BLaER1 (cell line): ENCODE measurements around the gene NR1H3.

Experiments
- H3K27ac ChIP-seq: shearing (Covaris generic); formaldehyde crosslinking; 2 replicates; pipeline ENCODE4 v1.8.1; 2022
- H3K27me3 ChIP-seq: shearing (Covaris generic); formaldehyde crosslinking; 2 replicates; pipeline ENCODE4 v1.8.1; 2022
- H3K36me3 ChIP-seq: shearing (Covaris generic); formaldehyde crosslinking; 2 replicates; pipeline ENCODE4 v1.8.1; 2022
- H3K4me1 ChIP-seq: shearing (Covaris generic); formaldehyde crosslinking; 2 replicates; pipeline ENCODE4 v1.8.1; 2022
- H3K4me2 ChIP-seq: shearing (Covaris generic); formaldehyde crosslinking; 2 replicates; pipeline ENCODE4 v1.8.1; 2022
- H3K4me3 ChIP-seq: shearing (Covaris generic); formaldehyde crosslinking; 2 replicates; pipeline ENCODE4 v1.8.1; 2022
- H3K9ac ChIP-seq: shearing (Covaris generic); formaldehyde crosslinking; 2 replicates; pipeline ENCODE4 v1.8.1; 2022
- H3K9me3 ChIP-seq: shearing (Covaris generic); formaldehyde crosslinking; 2 replicates; pipeline ENCODE4 v1.8.1; 2022
- H4K20me1 ChIP-seq: shearing (Covaris generic); formaldehyde crosslinking; 2 replicates; pipeline ENCODE4 v1.8.1; 2022
- Cebpa-rat ChIP-seq: shearing (Covaris generic); IDR thresholded peaks from 2 replicates; pipeline ENCODE4 v1.8.1; 2022

Gene NR1H3

DNA sequence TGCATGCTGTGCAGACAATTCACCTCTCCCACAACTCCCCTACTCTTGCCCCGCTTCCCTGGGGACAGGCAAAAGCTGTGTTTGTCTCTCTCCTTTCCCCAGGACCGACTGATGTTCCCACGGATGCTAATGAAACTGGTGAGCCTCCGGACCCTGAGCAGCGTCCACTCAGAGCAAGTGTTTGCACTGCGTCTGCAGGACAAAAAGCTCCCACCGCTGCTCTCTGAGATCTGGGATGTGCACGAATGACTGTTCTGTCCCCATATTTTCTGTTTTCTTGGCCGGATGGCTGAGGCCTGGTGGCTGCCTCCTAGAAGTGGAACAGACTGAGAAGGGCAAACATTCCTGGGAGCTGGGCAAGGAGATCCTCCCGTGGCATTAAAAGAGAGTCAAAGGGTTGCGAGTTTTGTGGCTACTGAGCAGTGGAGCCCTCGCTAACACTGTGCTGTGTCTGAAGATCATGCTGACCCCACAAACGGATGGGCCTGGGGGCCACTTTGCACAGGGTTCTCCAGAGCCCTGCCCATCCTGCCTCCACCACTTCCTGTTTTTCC lies 10.7 kb downstream of the NR1H3 start:
- Histone ChIP-seq H3K36me3 (peaks cover 3% of the 10 kb centered on the region), H4K20me1 (peaks cover 32% of the 10 kb centered on the region), H3K4me1 (peaks cover 76% of the 10 kb centered on the region), H3K4me2 (peak overlapping the region; percentile 93), H3K9me3 (no peaks in the 10 kb centered on the region), H3K27me3 (no peaks in the 10 kb centered on the region), H3K9ac (peak overlapping the region; percentile 90), H3K4me3 (peak overlapping the region; percentile 76), H3K27ac (peak overlapping the region; percentile 97)
- no peak for TF ChIP-seq Cebpa-rat

DNA sequence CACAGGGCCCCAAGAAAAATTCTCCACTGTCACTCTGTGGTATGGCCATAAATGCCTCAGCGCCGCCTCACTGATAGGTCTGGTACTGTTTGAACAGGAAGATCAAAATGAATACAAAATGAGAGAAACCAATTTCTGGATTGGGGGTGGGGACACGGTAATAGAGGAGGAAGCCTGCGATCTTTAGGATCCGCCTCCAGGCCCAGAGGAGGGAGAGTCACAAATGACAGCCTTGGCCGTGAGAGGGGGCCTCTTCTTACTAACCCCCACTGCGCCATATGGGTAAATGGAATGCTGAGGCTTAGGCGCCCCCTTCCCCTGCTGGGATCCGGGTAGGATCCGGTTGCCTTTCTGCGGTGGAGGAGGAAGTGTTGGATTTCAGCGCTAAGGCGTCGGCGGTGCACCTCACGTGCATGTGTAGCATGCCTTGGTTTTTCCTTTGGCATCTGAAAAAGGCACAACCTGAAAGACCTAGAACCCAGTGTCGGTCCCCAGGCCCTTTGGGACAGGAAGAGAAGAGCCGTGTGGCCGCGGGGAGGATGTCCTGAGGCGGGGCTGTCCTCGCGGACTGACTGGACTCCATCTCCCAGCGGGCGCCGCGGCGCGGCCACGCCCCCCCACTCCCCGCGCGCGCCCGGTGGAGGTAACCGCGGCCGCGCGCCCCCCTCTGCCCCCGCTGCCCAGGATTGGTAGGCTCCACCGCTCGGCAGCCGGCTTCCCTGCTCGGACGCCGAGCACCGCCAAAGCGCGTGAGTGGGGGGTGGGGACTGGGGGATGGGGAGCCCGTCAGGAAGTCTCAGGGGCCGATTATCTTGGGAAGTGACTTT lies 11.4 kb downstream of the NR1H3 start:
- peaks cover 10% of the 10 kb centered on the region for H3K36me3 ChIP-seq
- no peaks in the 10 kb centered on the region for H3K27me3 ChIP-seq
- peaks cover 76% of the 10 kb centered on the region for H3K4me1 ChIP-seq
- H4K20me1 ChIP-seq = peaks cover 39% of the 10 kb centered on the region
- peak overlapping the region; percentile 90 for H3K9ac ChIP-seq
- H3K9me3 ChIP-seq = no peaks in the 10 kb centered on the region
- H3K27ac ChIP-seq = peak overlapping the region; percentile 97
- peak overlapping the region; percentile 76 for H3K4me3 ChIP-seq
- peak overlapping the region; percentile 93 for H3K4me2 ChIP-seq
- TF ChIP-seq Cebpa-rat = no peak

- Histone ChIP-seq H4K20me1 (peaks cover 45% of the 10 kb centered on the region), H3K27me3 (no peaks in the 10 kb centered on the region), H3K4me1 (peaks cover 72% of the 10 kb centered on the region), H3K36me3 (peaks cover 16% of the 10 kb centered on the region), H3K4me2 (peak within 1 kb of the TSS; percentile 99), H3K4me3 (peak within 1 kb of the TSS; percentile 76), H3K27ac (peak within 1 kb of the TSS; percentile 97), H3K9ac (peak within 1 kb of the TSS; percentile 90), H3K9me3 (no peaks in the 10 kb centered on the region)
- no peak for TF ChIP-seq Cebpa-rat
Observed at GRCh38 chr11:47269829-47270305, 12.1 kb downstream of the NR1H3 start, which contains the start of gene MADD. TSS of gene MADD (plus strand) at chr11:47270133.

- Histone ChIP-seq H3K4me3 (peak overlapping the region; percentile 76), H3K4me2 (peak overlapping the region; percentile 99), H4K20me1 (peaks cover 53% of the 10 kb centered on the region), H3K4me1 (peaks cover 64% of the 10 kb centered on the region), H3K36me3 (peaks cover 24% of the 10 kb centered on the region), H3K27ac (peak overlapping the region; percentile 97), H3K9me3 (no peaks in the 10 kb centered on the region), H3K9ac (peak overlapping the region; percentile 85), H3K27me3 (no peaks in the 10 kb centered on the region)
- TF ChIP-seq Cebpa-rat = no peak
Observed at GRCh38 chr11:47270331-47271271, 12.8 kb downstream of the NR1H3 start.

DNA sequence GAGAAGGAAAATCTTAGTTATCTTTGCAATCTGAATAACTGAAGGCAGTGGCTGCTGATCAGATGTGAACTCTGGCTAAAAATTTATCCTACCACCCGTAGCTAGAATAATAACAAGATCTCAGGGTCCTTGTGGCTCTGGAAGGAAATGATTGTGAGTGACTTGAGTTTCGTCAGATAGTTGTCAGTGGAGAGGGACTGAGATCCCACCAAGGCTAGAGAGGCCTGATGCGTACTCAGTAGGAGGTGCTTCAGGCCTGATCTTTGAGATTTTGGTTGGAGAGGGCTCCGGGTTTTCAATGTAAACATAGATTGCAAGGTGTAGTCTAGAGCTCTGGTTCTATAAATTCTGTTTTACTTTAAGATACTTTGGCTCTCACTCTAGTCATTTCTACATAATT lies 13.5 kb downstream of the NR1H3 start:
- Histone ChIP-seq H3K4me2 (peak overlapping the region; percentile 99), H4K20me1 (peaks cover 60% of the 10 kb centered on the region), H3K27ac (peak overlapping the region; percentile 46), H3K4me3 (peak overlapping the region; percentile 76), H3K36me3 (peaks cover 31% of the 10 kb centered on the region), H3K9ac (peak overlapping the region; percentile 85), H3K4me1 (peaks cover 57% of the 10 kb centered on the region), H3K27me3 (no peaks in the 10 kb centered on the region), H3K9me3 (no peaks in the 10 kb centered on the region)
- TF ChIP-seq Cebpa-rat = no peak

- Histone ChIP-seq H3K4me2 (peak overlapping the region; percentile 99), H4K20me1 (peaks cover 66% of the 10 kb centered on the region), H3K9me3 (no peaks in the 10 kb centered on the region), H3K9ac (peak overlapping the region; percentile 85; the same call in 1 of the 2 replicates), H3K4me3 (peak overlapping the region; percentile 76), H3K4me1 (peaks cover 49% of the 10 kb centered on the region), H3K27ac (no peak overlapping the region), H3K36me3 (peaks cover 39% of the 10 kb centered on the region), H3K27me3 (no peaks in the 10 kb centered on the region)
- no peak for TF ChIP-seq Cebpa-rat
Observed at GRCh38 chr11:47271961-47272661, 14.3 kb downstream of the NR1H3 start.

GRCh38 chr11:47272706-47273105 lies 14.9 kb downstream of the NR1H3 start:
- Histone ChIP-seq H3K4me3 (peak overlapping the region; percentile 76), H3K36me3 (peaks cover 45% of the 10 kb centered on the region), H3K4me2 (peak overlapping the region; percentile 99), H3K9me3 (no peaks in the 10 kb centered on the region), H4K20me1 (peaks cover 72% of the 10 kb centered on the region), H3K9ac (no peak overlapping the region), H3K27me3 (no peaks in the 10 kb centered on the region), H3K4me1 (peaks cover 43% of the 10 kb centered on the region), H3K27ac (no peak overlapping the region)
- TF ChIP-seq Cebpa-rat = no peak

- no peak for TF ChIP-seq Cebpa-rat
- Histone ChIP-seq H3K4me2 (no peak overlapping the region), H3K27ac (no peak overlapping the region), H3K27me3 (no peaks in the 10 kb centered on the region), H3K9me3 (no peaks in the 10 kb centered on the region), H3K4me1 (peaks cover 30% of the 10 kb centered on the region), H3K4me3 (no peak overlapping the region), H4K20me1 (peaks cover 72% of the 10 kb centered on the region), H3K9ac (no peak overlapping the region), H3K36me3 (peaks cover 64% of the 10 kb centered on the region)
Observed at GRCh38 chr11:47274495-47275235, 16.9 kb downstream of the NR1H3 start.
